CD14-positive monocyte (primary cell): ENCODE measurements around the gene CLDN6. TPM values are rescaled to one million over a fixed set of nuclear protein-coding genes. Genes with fewer than 3 reads are reported as not detected.
A peak's percentile ranks its signal among the peaks of the same experiment; 100 is the strongest.

Source experiments
- DNase-seq, 3 donors: peaks; one replicate each; pipeline ENCODE4 v3.0.0-alpha.2; 2011 to 2022
- H2AFZ ChIP-seq: 2 replicates; pipeline ENCODE4 v1.6.0; 2012; ENCODE audit warnings: mild to moderate bottlenecking, low read depth, low read length, inconsistent platforms; ENCODE audit not compliant: insufficient read depth, poor library complexity, severe bottlenecking
- H3K27ac ChIP-seq, 2 donors: 1 replicate in 1 of 2; 2 replicates in 1 of 2; pipeline ENCODE4 v1.5.1; 2012 to 2013; ENCODE audit warnings: low read length in 2 of 2, control low read depth in 1 of 2, inconsistent platforms in 1 of 2, low read depth in 1 of 2, mild to moderate bottlenecking in 1 of 2
- H3K27me3 ChIP-seq, 2 donors: one replicate each; pipeline versions ENCODE4 v1.6.0 to v1.6.1; 2011 to 2013; ENCODE audit warnings: low read length in 2 of 2; ENCODE audit not compliant: control insufficient read depth in 2 of 2, insufficient read depth in 2 of 2
- H3K36me3 ChIP-seq, 2 donors: replicated peaks in 1 of 2; 1 replicate in 1 of 2; 2 replicates in 1 of 2; pipeline versions ENCODE4 v1.5.1 to v1.6.1; 2012 to 2013; ENCODE audit warnings: low read length in 2 of 2, control low read depth in 1 of 2, inconsistent platforms in 1 of 2, mild to moderate bottlenecking in 1 of 2; ENCODE audit not compliant: insufficient read depth in 2 of 2, control insufficient read depth in 1 of 2
- H3K4me1 ChIP-seq, 2 donors: 1 replicate in 1 of 2; 2 replicates in 1 of 2; pipeline versions ENCODE4 v1.5.1 to v1.6.1; 2012 to 2013; ENCODE audit warnings: low read length in 2 of 2, control low read depth in 1 of 2, inconsistent platforms in 1 of 2, mild to moderate bottlenecking in 1 of 2, moderate library complexity in 1 of 2; ENCODE audit not compliant: insufficient read depth in 2 of 2, control insufficient read depth in 1 of 2
- H3K4me2 ChIP-seq: replicated peaks from 2 replicates; pipeline ENCODE3; 2012; ENCODE audit warnings: low read length, moderate library complexity, mild to moderate bottlenecking; ENCODE audit not compliant: poor library complexity, severe bottlenecking; ENCODE audit errors: extremely low read depth
- H3K4me3 ChIP-seq, 3 experiments: fragments of 200-600 bp in 1 of 3; sonication (generic) in 1 of 3; replicated peaks in 1 of 3; 1 replicate in 2 of 3; 2 replicates in 1 of 3; pipeline ENCODE4 v1.5.1; 2011 to 2013; ENCODE audit warnings: low read length in 3 of 3, mild to moderate bottlenecking in 3 of 3, control low read depth in 2 of 3, low read depth in 2 of 3, inconsistent platforms in 1 of 3, moderate library complexity in 1 of 3
- H3K79me2 ChIP-seq: 2 replicates; pipeline ENCODE4 v1.6.0; 2012; ENCODE audit warnings: mild to moderate bottlenecking, control low read depth, inconsistent platforms, low read length, moderate library complexity; ENCODE audit not compliant: insufficient read depth
- H3K9ac ChIP-seq: 2 replicates; pipeline ENCODE4 v1.6.0; 2017; ENCODE audit warnings: low read length, mild to moderate bottlenecking; ENCODE audit not compliant: insufficient read depth, poor library complexity, severe bottlenecking
- H3K9me3 ChIP-seq, 2 donors: replicated peaks in 1 of 2; 1 replicate in 1 of 2; 2 replicates in 1 of 2; pipeline versions ENCODE4 v1.5.1 to v1.6.1; 2012 to 2013; ENCODE audit warnings: low read length in 2 of 2, control low read depth in 1 of 2; ENCODE audit not compliant: control insufficient read depth in 1 of 2, insufficient read depth in 1 of 2
- H4K20me1 ChIP-seq: 2 replicates; pipeline ENCODE4 v1.6.0; 2012; ENCODE audit warnings: mild to moderate bottlenecking, low read length, control low read depth, moderate library complexity; ENCODE audit not compliant: insufficient read depth
- H3K27ac Mint-ChIP-seq, 7 donors: one replicate each; pipeline ENCODE4 v1.8.0; 2020; ENCODE audit warnings: mild to moderate bottlenecking in 7 of 7, mixed read lengths in 7 of 7, moderate library complexity in 6 of 7, inconsistent platforms in 2 of 7
- H3K27me3 Mint-ChIP-seq, 3 donors: one replicate each; pipeline ENCODE4 v1.8.0; 2021 to 2022; ENCODE audit warnings: low read depth in 3 of 3, mild to moderate bottlenecking in 3 of 3, mixed read lengths in 3 of 3, moderate library complexity in 3 of 3, inconsistent platforms in 1 of 3
- H3K36me3 Mint-ChIP-seq, 2 donors: one replicate each; pipeline ENCODE4 v1.8.0; 2020; ENCODE audit warnings: mixed read lengths in 2 of 2, inconsistent platforms in 1 of 2, mild to moderate bottlenecking in 1 of 2
- H3K4me1 Mint-ChIP-seq: one replicate; pipeline ENCODE4 v1.8.0; 2020; ENCODE audit warnings: mild to moderate bottlenecking, mixed read lengths
- H3K4me3 Mint-ChIP-seq, 2 donors: one replicate each; pipeline ENCODE4 v1.8.0; 2020; ENCODE audit warnings: mild to moderate bottlenecking in 2 of 2, mixed read lengths in 2 of 2, moderate library complexity in 1 of 2
- H3K9me3 Mint-ChIP-seq, 7 donors: one replicate each; pipeline ENCODE4 v1.8.0; 2020 to 2022; ENCODE audit warnings: mixed read lengths in 7 of 7, mild to moderate bottlenecking in 6 of 7, moderate library complexity in 6 of 7, inconsistent platforms in 2 of 7
- CTCF ChIP-seq: fragments of 200-600 bp; IDR thresholded peaks from one replicate; pipeline ENCODE4 v1.8.0; 2022; ENCODE audit warnings: antibody characterized with exemption, mild to moderate bottlenecking
- WGBS: methylation state at CpG from one replicate; pipeline ENCODE4 v1.1.5; 2013; ENCODE audit warnings: missing lambda C conversion rate; ENCODE audit not compliant: insufficient coverage; 5-methylcytosine and 5-hydroxymethylcytosine counted together
- intact Hi-C, 2 donors: fragments of 100-400 bp; cut with micrococcal nuclease; formaldehyde crosslinking; loops; one replicate each; pipeline versions ENCODE4 v1.15.0 to v1.15.1; 2023
- polyA plus RNA-seq, 3 donors: library from polyadenylated mRNA; depleted of rRNA in 1 of 3; unstranded in 2 of 3; stranded (reverse) in 1 of 3; fragments of 300-500 nt in 2 of 3; fragments of >200 nt in 1 of 3; fragmentation: Illumina TruSeq in 2 of 3; gene quantifications; 1 replicate in 2 of 3; 2 replicates in 1 of 3; pipeline ENCODE4 v1.2.3, GENCODE V29; 2012 to 2021

Gene CLDN6
- polyA plus RNA-seq, 3 donors: not detected

GRCh38 chr16:2986623-2987188, 31.3 kb downstream of the CLDN6 start:
- H3K27ac ChIP-seq: no peak overlapping the region
- 89% methylated on average over 17 of the region's 17 CpGs for WGBS
- H3K9me3 ChIP-seq: no peaks in the 10 kb centered on the region
- intact Hi-C loops: no loop called here
- H3K27me3 ChIP-seq: no peaks in the 10 kb centered on the region
- DNase-seq: no peak
- H4K20me1 ChIP-seq: no peaks in the 10 kb centered on the region
- no peaks in the 10 kb centered on the region for H3K36me3 ChIP-seq
- H3K4me2 ChIP-seq: no peak overlapping the region
- H3K4me3 ChIP-seq: no peak overlapping the region
- no peaks in the 10 kb centered on the region for H3K36me3 Mint-ChIP-seq
- no peak overlapping the region for H3K9ac ChIP-seq
- no peaks in the 10 kb centered on the region for H3K9me3 Mint-ChIP-seq
- TF ChIP-seq CTCF: no peak
- no peak overlapping the region for H2AFZ ChIP-seq
- H3K4me3 Mint-ChIP-seq: no peak overlapping the region
- peaks cover 4 to 8% of the 10 kb centered on the region in 2 donors for H3K4me1 ChIP-seq
- no peaks in the 10 kb centered on the region for H3K79me2 ChIP-seq
- peaks cover 5% of the 10 kb centered on the region for H3K4me1 Mint-ChIP-seq
- peaks cover 12 to 27% (median 12%) of the 10 kb centered on the region in 3 donors for H3K27me3 Mint-ChIP-seq
- H3K27ac Mint-ChIP-seq: peak overlapping the region in 1 of 7 donors; percentile 25

- peaks cover 11 to 27% (median 12%) of the 10 kb centered on the region in 3 donors for H3K27me3 Mint-ChIP-seq
- H3K79me2 ChIP-seq: no peaks in the 10 kb centered on the region
- no peak overlapping the region for H3K27ac Mint-ChIP-seq
- WGBS: 92% methylated on average over 14 of the region's 15 CpGs
- H3K4me1 ChIP-seq: peaks cover 10 to 13% of the 10 kb centered on the region in 2 donors
- no peak for DNase-seq
- no peak overlapping the region for H2AFZ ChIP-seq
- H3K27me3 ChIP-seq: no peaks in the 10 kb centered on the region
- no peaks in the 10 kb centered on the region for H3K9me3 ChIP-seq
- no peaks in the 10 kb centered on the region for H3K36me3 ChIP-seq
- H3K9ac ChIP-seq: no peak overlapping the region
- peaks cover 12% of the 10 kb centered on the region for H3K4me1 Mint-ChIP-seq
- H4K20me1 ChIP-seq: no peaks in the 10 kb centered on the region
- no peaks in the 10 kb centered on the region for H3K9me3 Mint-ChIP-seq
- no peak overlapping the region for H3K4me3 ChIP-seq
- no peak overlapping the region for H3K27ac ChIP-seq
- TF ChIP-seq CTCF: no peak
- intact Hi-C loops: no loop called here
- H3K4me2 ChIP-seq: no peak overlapping the region
- H3K4me3 Mint-ChIP-seq: no peak overlapping the region
- H3K36me3 Mint-ChIP-seq: no peaks in the 10 kb centered on the region
Observed at GRCh38 chr16:2985893-2986355, 32.1 kb downstream of the CLDN6 start.
